Ramos (cell line): ENCODE data around the gene KCNIP4.

Experiments
- in situ Hi-C: fragments of 300-500 bp; cut with MboI; formaldehyde crosslinking; loops from one replicate; pipeline ENCODE4 v1.14.3; 2022; ENCODE audit warnings: low sequenced_read_pairs; ENCODE audit not compliant: unreplicated experiment

Gene KCNIP4

DNA sequence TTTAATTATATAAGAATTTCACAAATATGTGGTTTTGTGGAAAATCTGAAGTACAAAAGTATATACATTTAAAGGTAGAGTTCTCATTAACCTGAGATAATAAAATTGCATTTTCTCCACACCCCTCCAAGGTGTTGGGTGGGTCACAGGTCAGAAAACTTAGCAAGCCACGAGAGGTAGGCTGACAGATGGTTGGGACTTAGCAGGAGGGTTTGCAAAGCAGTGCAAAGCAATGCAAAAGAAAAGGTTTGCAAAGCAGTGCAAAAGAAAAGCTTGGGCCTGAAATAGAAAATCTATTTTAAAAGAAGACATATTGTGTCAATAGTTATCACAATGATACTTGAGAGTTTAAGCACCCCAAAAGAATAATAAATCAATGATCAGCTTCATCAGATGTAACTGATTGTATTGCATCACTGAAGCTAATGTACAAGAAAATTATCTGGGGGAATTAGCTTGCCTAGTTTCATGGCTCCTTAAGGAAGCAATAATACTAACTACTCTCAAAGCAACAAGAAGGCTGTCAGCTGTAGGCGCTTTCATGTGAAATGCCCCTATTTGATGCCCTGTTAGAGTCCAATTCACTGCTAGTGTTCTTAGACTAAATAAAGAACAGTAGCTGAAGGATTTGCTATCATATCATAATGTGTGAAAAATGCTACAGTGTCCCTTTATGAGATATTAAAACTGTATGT is 319.5 kb downstream of the KCNIP4 start:
- in situ Hi-C loops: no loop called here

GRCh38 chr4:21628116-21628670 is 320.4 kb downstream of the KCNIP4 start:
- in situ Hi-C loops: no loop called here

GRCh38 chr4:21625447-21625846 is 323.1 kb downstream of the KCNIP4 start:
- in situ Hi-C loops: no loop called here

DNA sequence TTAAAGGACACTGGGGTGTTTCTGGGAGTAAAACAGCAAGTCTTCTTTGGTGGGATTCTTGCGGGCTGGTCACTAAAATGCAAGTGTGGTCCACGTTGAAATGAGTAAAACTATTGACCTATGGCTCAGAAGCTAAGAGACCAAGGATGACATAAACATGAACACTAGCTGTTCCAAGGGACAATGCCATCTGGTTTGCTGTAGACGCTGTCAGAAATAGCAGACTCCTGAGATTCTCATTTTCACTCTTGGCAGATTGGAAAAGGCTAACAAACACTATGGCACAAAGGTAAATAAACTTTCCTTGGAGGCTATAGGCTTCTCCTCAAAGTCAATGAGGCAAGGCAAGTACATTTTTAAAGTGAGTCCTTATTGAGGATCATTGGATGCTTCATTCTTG is 343.6 kb downstream of the KCNIP4 start:
- in situ Hi-C loops: no loop called here

- in situ Hi-C loops: no loop called here
Observed at GRCh38 chr4:21596521-21596920, 352.1 kb downstream of the KCNIP4 start.

- in situ Hi-C loops: no loop called here
Observed at GRCh38 chr4:21593671-21594001, 354.9 kb downstream of the KCNIP4 start.

DNA sequence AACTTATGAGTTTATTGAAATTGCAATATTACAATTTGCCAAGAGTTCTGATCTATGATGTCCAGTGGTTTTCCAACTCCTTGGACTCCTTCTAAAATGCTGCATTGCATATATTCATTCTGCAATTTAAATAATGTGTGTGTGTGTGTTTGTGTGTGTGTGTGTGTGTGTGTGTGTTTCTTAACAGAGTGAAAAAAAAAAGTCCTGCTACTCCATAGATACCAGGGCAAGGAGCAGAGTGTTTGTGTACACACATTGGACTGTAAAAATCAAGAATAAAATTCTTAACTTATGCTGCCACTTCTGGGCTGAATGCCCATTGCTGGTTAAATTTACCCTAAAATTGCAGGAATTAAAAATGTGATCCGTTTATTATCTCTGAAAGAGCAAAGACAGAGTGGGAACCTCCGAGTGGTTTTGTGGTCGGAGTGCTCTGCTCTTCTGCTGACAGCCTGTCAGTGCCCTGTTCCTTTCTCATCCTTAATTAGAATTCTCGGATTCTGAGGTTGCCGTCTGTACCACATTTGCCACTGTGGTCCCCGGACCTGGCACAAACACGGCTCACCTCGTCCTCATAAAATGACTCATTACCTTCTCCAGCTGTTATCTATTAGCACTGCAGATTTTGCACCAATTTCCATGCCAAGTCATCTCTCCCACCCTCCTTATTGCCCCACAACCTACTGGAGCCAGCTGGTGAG is 355.5 kb downstream of the KCNIP4 start:
- in situ Hi-C loops: no loop called here

DNA sequence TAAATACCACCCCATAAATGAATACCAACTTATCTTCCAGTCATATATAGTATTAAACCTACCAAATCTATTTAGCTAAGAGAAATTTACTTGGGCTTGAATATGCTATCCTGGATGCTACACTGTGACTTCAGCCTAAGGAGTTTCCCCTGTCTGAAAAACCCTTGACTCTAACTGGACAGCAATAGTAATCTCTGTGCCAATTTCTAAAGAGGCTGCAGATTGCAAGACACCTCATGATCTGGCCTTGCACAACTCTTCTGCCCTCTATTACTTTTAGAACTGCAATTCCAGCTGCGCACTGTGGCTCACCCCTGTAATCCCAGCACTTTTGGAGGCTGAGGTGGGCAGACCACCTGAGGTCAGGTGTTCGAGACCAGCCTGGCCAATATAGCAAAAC is 371.5 kb downstream of the KCNIP4 start:
- in situ Hi-C loops: no loop called here

GRCh38 chr4:21571100-21571499 is 377.5 kb downstream of the KCNIP4 start:
- in situ Hi-C loops: no loop called here

- in situ Hi-C loops: no loop called here
Observed at GRCh38 chr4:21569638-21570037, 378.9 kb downstream of the KCNIP4 start.

GRCh38 chr4:21555083-21555482 is 393.5 kb downstream of the KCNIP4 start:
- in situ Hi-C loops: no loop called here

- in situ Hi-C loops: no loop called here
Observed at GRCh38 chr4:21554500-21554899, 394.1 kb downstream of the KCNIP4 start.

DNA sequence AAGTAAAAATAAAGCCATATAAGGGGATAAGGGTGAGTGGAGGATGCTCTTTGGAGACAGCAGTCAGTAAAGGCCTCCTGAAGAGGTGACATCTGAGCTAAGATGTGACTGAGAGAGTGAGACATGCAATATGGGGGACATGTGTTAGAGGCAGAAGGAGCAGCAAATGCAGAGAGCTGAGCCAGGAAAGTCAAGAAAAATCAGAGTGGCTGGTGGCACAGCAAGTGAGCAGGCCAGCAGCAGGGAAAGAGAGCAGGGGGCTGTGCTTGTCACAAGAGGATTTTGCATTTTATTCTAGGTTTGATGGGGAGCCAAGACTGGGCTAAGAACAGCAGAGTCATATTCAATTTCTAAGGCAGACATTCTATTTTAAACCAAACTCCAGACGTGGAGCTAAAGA is 394.5 kb downstream of the KCNIP4 start:
- in situ Hi-C loops: no loop called here

- in situ Hi-C loops: no loop called here
Observed at GRCh38 chr4:21552455-21552854, 396.1 kb downstream of the KCNIP4 start.

DNA sequence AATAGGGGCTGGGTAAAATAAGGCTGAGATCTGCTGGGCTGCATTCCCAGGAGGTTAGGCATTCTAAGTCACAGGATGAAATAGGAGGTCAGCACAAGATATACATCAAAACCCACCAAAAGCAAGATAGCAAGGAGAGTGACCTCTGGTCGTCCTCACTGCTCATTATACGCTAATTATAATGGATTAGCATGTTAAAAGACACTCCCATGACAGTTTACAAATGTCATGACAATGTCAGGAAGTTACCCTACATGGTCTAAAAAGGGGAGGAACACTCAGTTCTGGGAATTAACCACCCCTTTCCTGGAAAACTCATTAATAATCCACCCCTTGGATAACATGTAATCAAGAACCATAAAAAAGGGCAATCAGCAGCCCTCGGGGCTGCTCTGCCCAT is 403.6 kb downstream of the KCNIP4 start:
- in situ Hi-C loops: no loop called here

DNA sequence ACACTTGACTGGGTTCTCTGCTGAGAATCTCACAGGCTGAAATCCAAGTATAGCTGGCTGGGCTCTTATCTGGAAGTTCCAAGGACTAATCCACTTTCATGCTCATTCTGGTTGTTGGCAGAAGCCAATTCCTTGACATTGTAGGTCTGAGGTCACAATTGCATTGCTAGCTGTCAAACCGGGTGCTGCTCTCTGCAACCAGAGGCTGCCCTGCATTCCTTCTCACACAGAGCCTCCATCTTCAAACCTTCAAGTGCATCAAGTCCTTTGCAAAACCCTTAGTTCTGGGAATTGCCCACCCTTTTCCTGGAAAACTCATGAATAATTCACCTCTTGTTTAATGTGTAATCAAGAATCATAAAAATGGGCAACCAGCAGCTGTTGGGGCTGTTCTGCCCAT is 404.2 kb downstream of the KCNIP4 start:
- in situ Hi-C loops: no loop called here

DNA sequence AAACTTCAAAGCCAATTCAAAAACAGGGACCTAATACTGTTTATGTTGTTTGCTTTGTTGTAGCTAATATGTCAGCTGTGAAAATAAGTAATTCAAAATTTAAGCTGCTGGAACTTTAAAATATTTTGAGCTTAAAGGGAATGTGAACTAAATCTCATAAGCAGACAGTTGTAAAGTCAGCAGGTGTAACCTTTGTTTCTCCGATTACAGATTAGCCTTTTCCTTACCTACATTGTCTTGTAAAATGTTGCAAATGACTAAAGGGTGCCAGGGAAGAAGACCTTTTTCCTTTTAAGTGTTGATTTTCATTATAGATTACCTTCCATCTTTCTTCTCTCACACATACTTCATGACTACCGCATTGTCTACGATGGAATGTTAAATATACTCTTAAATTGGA is 405.1 kb downstream of the KCNIP4 start:
- in situ Hi-C loops: no loop called here

GRCh38 chr4:21535898-21536297 is 412.7 kb downstream of the KCNIP4 start:
- in situ Hi-C loops: no loop called here

GRCh38 chr4:21531048-21531447 is 417.5 kb downstream of the KCNIP4 start:
- in situ Hi-C loops: no loop called here

DNA sequence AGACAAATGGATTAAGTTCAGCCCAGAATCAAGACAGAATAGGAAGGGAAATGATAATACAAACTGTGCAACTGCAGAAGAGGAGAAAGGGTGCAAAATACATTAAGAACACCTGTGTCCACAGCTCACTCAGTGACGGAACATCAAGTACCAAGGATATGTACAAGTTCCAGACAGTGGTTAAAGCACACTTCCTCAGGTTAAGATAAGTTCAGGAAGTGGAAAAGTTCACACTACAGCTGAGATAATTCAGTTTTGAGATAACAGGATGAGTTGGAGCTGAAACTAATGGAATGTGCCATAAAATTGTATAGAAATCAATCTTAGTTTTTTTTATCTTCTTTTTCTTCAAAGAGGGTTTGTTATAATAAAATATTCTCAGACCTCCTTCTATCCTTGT is 419.4 kb downstream of the KCNIP4 start:
- in situ Hi-C loops: no loop called here

GRCh38 chr4:21522296-21522695 is 426.3 kb downstream of the KCNIP4 start:
- in situ Hi-C loops: loop anchor here (25.0 kb wide), 1 partner anchor 240 kb away; no protein-coding TSS in a partner anchor
